ENCODE results near the gene RMRP. TPM values are rescaled to one million over a fixed set of nuclear protein-coding genes. Genes with fewer than 3 reads are reported as not detected.
A peak's percentile ranks its signal among the peaks of the same experiment; 100 is the strongest.

The RMRP gene
- polyA plus RNA-seq, 1 of the 3 experiments (the other 2 are of a cell fraction): 64.9 TPM

DNA sequence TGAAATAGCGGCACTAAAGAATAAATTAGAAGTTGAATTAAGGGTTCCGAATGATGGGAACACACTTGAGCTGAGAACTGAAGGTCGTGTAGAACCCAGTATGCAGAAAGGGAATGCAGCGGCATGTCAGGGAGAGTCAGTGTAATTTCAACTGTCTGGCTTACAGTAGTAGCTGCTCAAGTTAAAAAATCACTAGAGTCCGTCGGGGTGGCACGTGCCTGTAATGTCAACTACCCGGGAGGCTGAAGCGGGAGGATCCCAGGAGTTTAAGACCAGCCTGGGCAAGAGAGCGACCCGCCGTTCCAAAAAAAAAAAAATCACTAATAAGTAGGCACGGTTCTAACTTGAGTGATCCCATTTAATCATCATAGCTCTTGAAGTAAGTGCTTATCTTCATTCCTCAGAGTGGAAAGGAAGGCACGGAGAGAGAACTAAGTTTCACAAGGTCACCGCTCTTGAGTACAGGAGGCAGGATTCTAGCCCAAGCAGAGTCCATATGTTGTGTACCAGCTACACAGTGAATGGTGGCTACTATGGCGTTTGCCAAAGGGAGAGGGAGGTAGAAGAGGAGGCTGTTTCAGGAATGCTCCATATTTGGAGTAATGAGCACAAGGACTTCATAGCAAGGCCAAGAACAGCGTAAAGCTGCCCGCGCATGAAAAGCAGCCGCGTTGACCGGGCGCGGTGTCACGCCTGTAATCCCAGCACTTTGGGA is 831 bp downstream of the RMRP start:
- Histone ChIP-seq H2AFZ (ENCODE audit: low read depth) (peak overlapping the region; percentile 70), H4K20me1 (ENCODE audit: insufficient read depth) (no peaks in the 10 kb centered on the region), H3K36me3 (replicated peaks in 1 of 2; ENCODE audit: control insufficient read depth in 1 of 2, insufficient read depth in 2 of 2, low read length in 1 of 2) (peaks cover 0 to 5% of the 10 kb centered on the region in 2 experiments), H3F3A (replicated peaks; ENCODE audit: insufficient read depth) (peaks cover 17% of the 10 kb centered on the region), H3K4me3 (ENCODE audit: low read depth in 2 of 2, low read length in 1 of 2) (peak overlapping the region; percentile 42 to 56), H3K9me2 (no peaks in the 10 kb centered on the region), H3K9ac (peak overlapping the region; percentile 61), H3K9me3 (no peaks in the 10 kb centered on the region), H3K4me1 (ENCODE audit: control insufficient read depth in 1 of 2, insufficient read depth in 2 of 2, low read depth in 1 of 2, low read length in 1 of 2) (peaks cover 0 to 12% of the 10 kb centered on the region in 2 experiments; a peak in 1 of 4 replicates), H3K4me2 (peak overlapping the region; percentile 72), H3K27ac (ENCODE audit: low read depth in 2 of 2, low read length in 1 of 2) (peak overlapping the region; percentile 70 to 97), H3K27me3 (ENCODE audit: insufficient read depth) (no peaks in the 10 kb centered on the region), H3K79me2 (ENCODE audit: insufficient read depth) (peaks cover 22% of the 10 kb centered on the region)
- DNase-seq: peak; percentile 51
- WGBS (ENCODE audit: low lambda C conversion rate): 27% methylated on average over 25 of the region's 25 CpGs
- ChIA-PET CTCF (interaction anchor here (0.7 to 6.0 kb wide), 21 partner anchors 9 to 577 kb away, joined by 3 to 86 read pairs (median 4); partner anchors contain the start of genes CD72, CREB3, FANCG and TLN1), POLR2A (interaction anchor here (2.2 to 3.8 kb wide), 2 partner anchors 10 to 76 kb away, joined by 11 to 20 read pairs; partner anchors contain the start of genes CREB3 and TLN1)
- TF ChIP-seq RXRA (IDR thresholded peaks at IDR 0.05; ENCODE audit: borderline replicate concordance, low read depth) (no peak), EZH2phosphoT487 (IDR thresholded peaks at IDR 0.05; ENCODE audit: borderline replicate concordance, low read depth) (no peak), NRF1 (IDR thresholded peaks at IDR 0.05; ENCODE audit: low read depth, low read length) (no peak), SMC3 (IDR thresholded peaks at IDR 0.05; ENCODE audit: low read depth, low read length) (no peak), GATA2 (CRISPR knock-in tag; IDR thresholded peaks at IDR 0.05) (no peak), ELF1 (IDR thresholded peaks at IDR 0.05) (no peak), TEAD4 (IDR thresholded peaks at IDR 0.05; ENCODE audit: borderline replicate concordance, insufficient read depth) (no peak), POLR2AphosphoS5 (IDR thresholded peaks at IDR 0.05; ENCODE audit: low read depth, low read length) (no peak)
- TF ChIP-seq, protein P1, sequence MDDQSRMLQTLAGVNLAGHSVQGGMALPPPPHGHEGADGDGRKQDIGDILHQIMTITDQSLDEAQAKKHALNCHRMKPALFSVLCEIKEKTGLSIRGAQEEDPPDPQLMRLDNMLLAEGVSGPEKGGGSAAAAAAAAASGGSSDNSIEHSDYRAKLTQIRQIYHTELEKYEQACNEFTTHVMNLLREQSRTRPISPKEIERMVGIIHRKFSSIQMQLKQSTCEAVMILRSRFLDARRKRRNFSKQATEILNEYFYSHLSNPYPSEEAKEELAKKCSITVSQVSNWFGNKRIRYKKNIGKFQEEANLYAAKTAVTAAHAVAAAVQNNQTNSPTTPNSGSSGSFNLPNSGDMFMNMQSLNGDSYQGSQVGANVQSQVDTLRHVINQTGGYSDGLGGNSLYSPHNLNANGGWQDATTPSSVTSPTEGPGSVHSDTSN (IDR thresholded peaks at IDR 0.05): no peak
- TF ChIP-seq, protein P2, sequence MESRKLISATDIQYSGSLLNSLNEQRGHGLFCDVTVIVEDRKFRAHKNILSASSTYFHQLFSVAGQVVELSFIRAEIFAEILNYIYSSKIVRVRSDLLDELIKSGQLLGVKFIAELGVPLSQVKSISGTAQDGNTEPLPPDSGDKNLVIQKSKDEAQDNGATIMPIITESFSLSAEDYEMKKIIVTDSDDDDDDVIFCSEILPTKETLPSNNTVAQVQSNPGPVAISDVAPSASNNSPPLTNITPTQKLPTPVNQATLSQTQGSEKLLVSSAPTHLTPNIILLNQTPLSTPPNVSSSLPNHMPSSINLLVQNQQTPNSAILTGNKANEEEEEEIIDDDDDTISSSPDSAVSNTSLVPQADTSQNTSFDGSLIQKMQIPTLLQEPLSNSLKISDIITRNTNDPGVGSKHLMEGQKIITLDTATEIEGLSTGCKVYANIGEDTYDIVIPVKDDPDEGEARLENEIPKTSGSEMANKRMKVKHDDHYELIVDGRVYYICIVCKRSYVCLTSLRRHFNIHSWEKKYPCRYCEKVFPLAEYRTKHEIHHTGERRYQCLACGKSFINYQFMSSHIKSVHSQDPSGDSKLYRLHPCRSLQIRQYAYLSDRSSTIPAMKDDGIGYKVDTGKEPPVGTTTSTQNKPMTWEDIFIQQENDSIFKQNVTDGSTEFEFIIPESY (IDR thresholded peaks at IDR 0.05; ENCODE audit: borderline replicate concordance, low read depth): no peak
- TF ChIP-seq, protein P3, sequence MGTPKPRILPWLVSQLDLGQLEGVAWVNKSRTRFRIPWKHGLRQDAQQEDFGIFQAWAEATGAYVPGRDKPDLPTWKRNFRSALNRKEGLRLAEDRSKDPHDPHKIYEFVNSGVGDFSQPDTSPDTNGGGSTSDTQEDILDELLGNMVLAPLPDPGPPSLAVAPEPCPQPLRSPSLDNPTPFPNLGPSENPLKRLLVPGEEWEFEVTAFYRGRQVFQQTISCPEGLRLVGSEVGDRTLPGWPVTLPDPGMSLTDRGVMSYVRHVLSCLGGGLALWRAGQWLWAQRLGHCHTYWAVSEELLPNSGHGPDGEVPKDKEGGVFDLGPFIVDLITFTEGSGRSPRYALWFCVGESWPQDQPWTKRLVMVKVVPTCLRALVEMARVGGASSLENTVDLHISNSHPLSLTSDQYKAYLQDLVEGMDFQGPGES (IDR thresholded peaks at IDR 0.05; ENCODE audit: low read depth, low read length): no peak
- TF ChIP-seq, protein P4, sequence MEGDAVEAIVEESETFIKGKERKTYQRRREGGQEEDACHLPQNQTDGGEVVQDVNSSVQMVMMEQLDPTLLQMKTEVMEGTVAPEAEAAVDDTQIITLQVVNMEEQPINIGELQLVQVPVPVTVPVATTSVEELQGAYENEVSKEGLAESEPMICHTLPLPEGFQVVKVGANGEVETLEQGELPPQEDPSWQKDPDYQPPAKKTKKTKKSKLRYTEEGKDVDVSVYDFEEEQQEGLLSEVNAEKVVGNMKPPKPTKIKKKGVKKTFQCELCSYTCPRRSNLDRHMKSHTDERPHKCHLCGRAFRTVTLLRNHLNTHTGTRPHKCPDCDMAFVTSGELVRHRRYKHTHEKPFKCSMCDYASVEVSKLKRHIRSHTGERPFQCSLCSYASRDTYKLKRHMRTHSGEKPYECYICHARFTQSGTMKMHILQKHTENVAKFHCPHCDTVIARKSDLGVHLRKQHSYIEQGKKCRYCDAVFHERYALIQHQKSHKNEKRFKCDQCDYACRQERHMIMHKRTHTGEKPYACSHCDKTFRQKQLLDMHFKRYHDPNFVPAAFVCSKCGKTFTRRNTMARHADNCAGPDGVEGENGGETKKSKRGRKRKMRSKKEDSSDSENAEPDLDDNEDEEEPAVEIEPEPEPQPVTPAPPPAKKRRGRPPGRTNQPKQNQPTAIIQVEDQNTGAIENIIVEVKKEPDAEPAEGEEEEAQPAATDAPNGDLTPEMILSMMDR (IDR thresholded peaks at IDR 0.05): no peak
